GM19328 (cell line): ENCODE measurements around the gene MRGPRD.

Experiments used
- ATAC-seq: cut with Tn5 transposase; IDR thresholded peaks from one replicate; pipeline ENCODE4 v1.9.1; 2021; ENCODE audit warnings: mild to moderate bottlenecking, moderate library complexity; ENCODE audit not compliant: unreplicated experiment

The MRGPRD gene, protein sequence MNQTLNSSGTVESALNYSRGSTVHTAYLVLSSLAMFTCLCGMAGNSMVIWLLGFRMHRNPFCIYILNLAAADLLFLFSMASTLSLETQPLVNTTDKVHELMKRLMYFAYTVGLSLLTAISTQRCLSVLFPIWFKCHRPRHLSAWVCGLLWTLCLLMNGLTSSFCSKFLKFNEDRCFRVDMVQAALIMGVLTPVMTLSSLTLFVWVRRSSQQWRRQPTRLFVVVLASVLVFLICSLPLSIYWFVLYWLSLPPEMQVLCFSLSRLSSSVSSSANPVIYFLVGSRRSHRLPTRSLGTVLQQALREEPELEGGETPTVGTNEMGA

GRCh38 chr11:68980776-68981065, at the start of gene MRGPRD:
Gene MRGPRD, minus strand, starts transcription at chr11:68980986. Its CDS starts 0 bp downstream, at chr11:68980986.
- ATAC-seq: no peak

DNA sequence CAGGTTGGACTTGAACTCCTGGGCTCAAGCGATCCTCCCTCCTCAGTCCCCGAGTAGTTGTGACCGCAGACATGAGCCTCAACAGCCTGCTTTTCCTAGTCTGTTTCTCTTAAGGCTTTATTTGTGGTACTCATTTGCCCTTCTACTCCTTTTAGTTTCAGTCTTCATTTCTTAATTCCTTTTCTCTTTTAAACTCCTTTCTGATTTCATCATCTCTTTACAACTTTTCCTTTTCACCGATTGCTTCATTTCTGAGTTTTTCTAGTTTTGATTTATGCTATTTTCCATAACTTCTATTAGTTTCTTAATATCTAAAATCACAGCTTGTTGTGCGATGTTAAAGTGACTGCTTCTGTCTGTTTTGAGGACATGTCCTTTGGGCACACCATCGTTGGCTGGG, 49.5 kb upstream of the MRGPRD start:
- no peak for ATAC-seq

- no peak for ATAC-seq
These were observed 47.1 kb upstream of the MRGPRD start for GRCh38 chr11:69027704-69028372.

DNA sequence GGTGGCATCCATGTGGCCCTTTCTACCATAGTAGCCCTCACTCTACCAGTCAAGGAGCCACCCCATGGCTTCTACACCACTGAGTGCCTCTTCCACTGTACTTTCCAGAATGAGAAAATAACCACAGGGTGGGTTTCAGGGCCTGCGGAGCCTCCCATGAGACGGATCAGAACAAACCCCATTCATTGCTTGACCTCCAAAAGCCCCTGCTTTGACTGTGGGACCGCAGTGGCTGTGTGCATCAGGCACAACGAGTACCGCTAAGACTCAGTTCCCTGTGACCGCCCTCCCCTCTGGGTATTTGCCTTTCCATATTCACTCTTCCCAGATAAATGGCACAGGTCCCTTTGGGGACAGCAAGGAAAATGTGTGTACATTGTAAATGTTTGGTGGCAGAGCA, 43.7 kb upstream of the MRGPRD start:
- no peak for ATAC-seq

GRCh38 chr11:69022260-69022659, 41.5 kb upstream of the MRGPRD start:
- no peak for ATAC-seq

DNA sequence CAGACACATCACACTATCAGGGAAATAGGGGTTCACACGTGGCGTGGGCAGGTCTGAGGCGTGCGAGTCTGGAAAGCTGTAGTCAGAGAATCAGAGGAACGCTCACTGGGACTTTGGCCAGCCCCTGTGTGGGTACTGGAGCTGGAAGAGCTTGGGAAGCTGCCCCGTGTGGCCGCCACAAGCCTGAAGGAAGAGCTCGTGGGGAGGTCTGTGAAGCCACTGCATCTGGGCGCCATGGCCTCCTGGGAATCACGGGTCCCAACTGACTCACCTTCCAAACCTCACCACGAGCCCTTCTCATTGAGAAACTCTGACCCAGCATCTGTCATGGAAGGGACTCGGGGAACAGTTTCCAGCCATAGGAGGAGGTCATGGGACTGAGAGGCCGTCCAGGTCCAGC, 38.1 kb upstream of the MRGPRD start:
- ATAC-seq: no peak

GRCh38 chr11:69017951-69018350, 37.2 kb upstream of the MRGPRD start:
- no peak for ATAC-seq

- ATAC-seq: no peak
These were observed 34.2 kb upstream of the MRGPRD start for GRCh38 chr11:69014898-69015549.

DNA sequence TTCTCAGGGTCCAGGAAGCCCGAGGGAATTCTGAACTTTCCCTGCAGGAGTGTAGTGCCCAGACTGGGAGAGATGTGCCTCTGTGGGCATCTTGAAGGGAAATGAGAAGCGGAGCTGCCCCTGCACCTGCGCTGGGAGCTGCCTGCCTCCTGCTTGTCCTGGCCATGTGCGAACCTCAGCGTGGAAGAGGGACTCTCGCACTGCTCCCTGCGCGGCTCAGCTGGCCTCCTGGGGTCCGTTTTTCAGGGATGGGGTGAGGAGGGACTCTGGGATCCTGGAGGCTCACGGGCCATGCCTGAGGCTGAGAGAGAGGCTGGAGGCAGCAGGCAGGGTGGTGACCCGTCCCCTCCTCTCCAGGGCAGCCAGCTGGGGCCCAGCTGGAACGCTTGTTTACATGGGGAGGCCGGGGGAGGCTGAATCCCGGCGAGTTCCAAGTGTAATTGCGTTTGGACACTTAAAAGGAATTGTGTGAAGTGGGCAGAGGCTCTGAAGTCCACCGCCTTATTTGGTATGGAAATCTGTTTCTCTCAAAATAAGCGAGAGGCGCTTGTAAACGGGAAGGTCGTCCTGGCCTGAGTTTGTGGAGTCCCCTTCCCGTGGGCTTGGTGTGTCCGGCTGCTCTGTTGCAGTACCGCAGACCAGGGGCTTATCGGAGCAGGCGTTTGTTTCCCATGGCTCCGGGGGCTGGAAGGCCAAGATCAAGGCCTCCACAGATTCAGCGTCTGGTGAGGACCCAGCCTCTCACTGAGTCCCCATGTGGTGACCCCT, 33.5 kb upstream of the MRGPRD start:
- ATAC-seq: no peak

DNA sequence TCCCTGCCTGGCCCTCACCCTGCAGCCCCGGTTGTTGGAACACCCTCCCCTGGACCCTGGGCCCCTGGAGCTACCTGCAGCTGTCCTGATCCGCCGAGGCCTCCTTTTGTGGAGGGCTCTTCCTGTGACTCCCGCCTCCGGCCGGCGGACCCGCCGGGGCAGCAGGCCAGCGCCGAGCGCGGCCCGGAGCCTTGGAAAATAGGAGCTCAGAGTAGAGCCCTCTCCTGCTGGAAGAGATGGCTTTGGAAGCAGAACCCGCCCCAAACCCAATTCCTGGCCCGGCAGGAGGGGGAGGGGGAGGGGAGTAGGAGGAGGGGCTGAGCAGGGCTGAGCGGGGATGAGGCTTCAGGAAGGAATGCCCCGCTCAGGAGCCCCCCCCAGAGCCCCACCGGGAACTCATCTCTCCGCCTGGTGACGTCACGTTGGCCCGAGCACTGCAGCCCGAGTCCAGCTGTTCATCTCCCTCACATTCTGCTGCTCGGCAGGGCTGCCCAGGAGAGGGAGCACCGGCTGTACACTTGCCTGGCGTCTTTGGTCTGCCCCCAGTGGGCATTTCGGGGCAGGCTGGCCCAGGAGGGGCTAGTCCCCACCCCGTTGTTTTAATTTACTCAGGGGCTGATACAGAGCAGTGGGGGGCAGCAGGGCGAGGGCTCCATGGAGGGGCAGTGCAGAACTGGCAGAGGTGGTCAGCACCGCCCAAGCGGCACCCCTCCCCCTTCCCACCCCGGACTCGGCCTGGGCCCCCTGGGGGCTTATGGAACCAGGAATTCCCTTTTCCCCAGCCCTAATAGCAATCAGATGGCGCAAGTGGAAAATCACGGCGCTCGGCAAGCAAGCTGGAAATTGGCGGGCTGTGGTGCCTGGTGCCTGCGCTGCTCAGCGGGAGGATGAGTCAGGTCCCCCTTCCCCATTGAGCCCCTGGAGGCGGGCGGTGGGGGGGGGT, 32.5 kb upstream of the MRGPRD start, which contains the start of gene MRGPRF:
Gene MRGPRF, minus strand, starts transcription at position 238 of the 943 bp plus-strand sequence. CDS start 3,345 bp downstream, outside the sequence.
- ATAC-seq: no peak

GRCh38 chr11:69012092-69013008, 31.6 kb upstream of the MRGPRD start:
- no peak for ATAC-seq

- ATAC-seq: no peak
These were observed 30.9 kb upstream of the MRGPRD start for GRCh38 chr11:69011624-69012091.

GRCh38 chr11:69010964-69011623, 30.3 kb upstream of the MRGPRD start:
- ATAC-seq: no peak

DNA sequence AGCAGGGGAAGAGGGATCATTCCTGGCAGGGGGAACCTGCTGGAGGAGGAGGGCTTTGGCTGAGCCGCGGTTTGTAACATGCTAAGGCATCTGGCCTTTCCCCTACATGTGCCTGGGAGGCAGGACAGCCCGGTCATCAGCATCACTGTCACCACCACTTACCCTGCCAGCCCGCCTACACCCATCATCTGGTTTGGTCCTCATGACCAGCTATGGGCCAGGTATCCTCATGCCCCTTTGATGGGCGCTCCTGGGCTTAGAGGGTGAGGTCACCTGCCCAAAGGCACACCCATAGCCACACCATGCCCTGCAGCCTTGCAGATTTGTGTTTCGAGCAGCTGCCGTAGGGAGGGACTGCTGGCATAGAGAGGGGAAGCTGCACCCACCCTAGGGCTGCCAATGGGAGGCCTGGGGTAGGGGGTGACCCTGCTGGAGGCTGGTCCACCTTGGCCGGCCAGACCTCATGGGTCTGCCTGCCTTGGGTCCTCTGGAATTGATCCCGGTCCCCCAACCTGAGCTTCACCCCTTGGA, 29.6 kb upstream of the MRGPRD start:
- no peak for ATAC-seq

GRCh38 chr11:69009441-69010211, 28.8 kb upstream of the MRGPRD start:
- ATAC-seq: no peak

DNA sequence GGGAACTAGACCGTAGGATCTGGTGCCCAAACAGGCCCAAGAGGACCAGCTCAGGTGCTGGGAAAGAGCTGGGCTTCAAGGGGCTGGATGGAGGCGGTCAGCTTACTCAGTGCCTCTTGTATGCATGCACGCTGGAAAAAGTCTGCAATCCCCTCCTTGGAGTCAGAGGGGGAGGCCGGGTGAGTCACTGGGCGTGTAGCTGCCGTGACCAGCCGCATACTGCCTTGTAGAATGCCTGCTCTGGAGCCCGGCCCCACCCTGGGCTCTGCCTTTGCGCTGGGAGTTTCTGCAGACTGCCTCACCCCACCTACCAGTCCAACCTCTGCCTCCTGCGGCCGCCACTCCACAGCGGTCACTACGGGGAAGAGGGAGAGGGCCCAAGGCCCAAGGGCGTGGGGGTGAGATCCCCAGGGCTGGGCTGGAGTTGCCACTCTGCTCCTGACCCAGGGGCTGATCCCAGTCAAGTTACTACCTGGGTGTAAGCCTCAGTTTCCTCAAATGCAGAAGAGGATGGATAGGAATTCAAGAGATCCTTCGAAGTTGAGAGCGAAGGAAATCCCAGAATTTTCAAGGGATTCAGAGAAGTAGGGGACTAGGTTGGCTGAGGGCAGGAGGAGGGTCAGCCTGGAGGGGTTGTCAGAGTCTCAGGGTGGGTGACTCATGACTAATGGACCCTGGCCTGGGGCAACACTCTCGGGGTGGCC, 28.1 kb upstream of the MRGPRD start:
- no peak for ATAC-seq

GRCh38 chr11:69007975-69008381, 27.2 kb upstream of the MRGPRD start:
- ATAC-seq: no peak
